Transverse colon (tissue), 3 donors: ENCODE measurements around the gene PCDHGB3.
"Not testable (repeated sequence)": the region's sequence is repeated elsewhere in the genome, so short reads cannot be mapped to it uniquely, and the experiment has no call there.

ENCODE experiments used
- EP300 ChIP-seq: sonication (generic); formaldehyde crosslinking; IDR thresholded peaks from one replicate; pipeline ENCODE4 v1.6.1; 2017; ENCODE audit warnings: antibody characterized with exemption, low read depth
- POLR2A ChIP-seq: fragments of 450-650 bp; IDR thresholded peaks from one replicate; pipeline ENCODE4 v1.6.1; 2016; ENCODE audit warnings: antibody characterized with exemption, mild to moderate bottlenecking, moderate library complexity
- TF ChIP-seq, protein P1 (sequence below), 5 experiments: fragments of 200-600 bp in 3 of 5; fragments of 450-650 bp in 2 of 5; sonication (generic) in 3 of 5; IDR thresholded peaks; 1 replicate in 2 of 5; 2 replicates in 3 of 5; pipeline ENCODE4 v1.5.1; 2016 to 2017; ENCODE audit warnings: antibody characterized with exemption in 5 of 5, inconsistent platforms in 3 of 5, mild to moderate bottlenecking in 2 of 5, moderate library complexity in 1 of 5

DNA sequence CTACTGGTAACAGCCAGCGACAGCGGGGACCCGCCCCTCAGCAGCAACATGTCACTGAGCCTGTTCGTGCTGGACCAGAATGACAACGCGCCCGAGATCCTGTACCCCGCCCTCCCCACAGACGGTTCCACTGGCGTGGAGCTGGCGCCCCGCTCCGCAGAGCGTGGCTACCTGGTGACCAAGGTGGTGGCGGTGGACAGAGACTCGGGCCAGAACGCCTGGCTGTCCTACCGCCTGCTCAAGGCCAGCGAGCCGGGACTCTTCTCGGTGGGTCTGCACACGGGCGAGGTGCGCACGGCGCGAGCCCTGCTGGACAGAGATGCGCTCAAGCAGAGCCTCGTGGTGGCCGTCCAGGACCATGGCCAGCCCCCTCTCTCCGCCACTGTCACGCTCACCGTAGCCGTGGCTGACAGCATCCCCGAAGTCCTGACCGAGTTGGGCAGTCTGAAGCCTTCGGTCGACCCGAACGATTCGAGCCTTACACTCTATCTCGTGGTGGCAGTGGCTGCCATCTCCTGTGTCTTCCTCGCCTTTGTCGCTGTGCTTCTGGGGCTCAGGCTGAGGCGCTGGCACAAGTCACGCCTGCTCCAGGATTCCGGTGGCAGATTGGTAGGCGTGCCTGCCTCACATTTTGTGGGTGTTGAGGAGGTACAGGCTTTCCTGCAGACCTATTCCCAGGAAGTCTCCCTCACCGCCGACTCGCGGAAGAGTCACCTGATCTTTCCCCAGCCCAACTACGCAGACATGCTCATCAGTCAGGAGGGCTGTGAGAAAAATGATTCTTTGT, 24.6 kb downstream of the PCDHGB3 start:
- TF ChIP-seq, protein P1, sequence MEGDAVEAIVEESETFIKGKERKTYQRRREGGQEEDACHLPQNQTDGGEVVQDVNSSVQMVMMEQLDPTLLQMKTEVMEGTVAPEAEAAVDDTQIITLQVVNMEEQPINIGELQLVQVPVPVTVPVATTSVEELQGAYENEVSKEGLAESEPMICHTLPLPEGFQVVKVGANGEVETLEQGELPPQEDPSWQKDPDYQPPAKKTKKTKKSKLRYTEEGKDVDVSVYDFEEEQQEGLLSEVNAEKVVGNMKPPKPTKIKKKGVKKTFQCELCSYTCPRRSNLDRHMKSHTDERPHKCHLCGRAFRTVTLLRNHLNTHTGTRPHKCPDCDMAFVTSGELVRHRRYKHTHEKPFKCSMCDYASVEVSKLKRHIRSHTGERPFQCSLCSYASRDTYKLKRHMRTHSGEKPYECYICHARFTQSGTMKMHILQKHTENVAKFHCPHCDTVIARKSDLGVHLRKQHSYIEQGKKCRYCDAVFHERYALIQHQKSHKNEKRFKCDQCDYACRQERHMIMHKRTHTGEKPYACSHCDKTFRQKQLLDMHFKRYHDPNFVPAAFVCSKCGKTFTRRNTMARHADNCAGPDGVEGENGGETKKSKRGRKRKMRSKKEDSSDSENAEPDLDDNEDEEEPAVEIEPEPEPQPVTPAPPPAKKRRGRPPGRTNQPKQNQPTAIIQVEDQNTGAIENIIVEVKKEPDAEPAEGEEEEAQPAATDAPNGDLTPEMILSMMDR (IDR thresholded peaks at IDR 0.05) = not testable (repeated sequence)
- TF ChIP-seq EP300, POLR2A: not testable (repeated sequence)
